CD1c-positive myeloid dendritic cell (primary cell): ENCODE results near the gene STOX2.
"Not testable (repeated sequence)": the region's sequence is repeated elsewhere in the genome, so short reads cannot be mapped to it uniquely, and the experiment has no call there.

ENCODE experiments used
- DNase-seq: peaks from one replicate; pipeline ENCODE4 v3.0.0-alpha.2; 2016; ENCODE audit errors: extremely low spot score

Gene STOX2

DNA sequence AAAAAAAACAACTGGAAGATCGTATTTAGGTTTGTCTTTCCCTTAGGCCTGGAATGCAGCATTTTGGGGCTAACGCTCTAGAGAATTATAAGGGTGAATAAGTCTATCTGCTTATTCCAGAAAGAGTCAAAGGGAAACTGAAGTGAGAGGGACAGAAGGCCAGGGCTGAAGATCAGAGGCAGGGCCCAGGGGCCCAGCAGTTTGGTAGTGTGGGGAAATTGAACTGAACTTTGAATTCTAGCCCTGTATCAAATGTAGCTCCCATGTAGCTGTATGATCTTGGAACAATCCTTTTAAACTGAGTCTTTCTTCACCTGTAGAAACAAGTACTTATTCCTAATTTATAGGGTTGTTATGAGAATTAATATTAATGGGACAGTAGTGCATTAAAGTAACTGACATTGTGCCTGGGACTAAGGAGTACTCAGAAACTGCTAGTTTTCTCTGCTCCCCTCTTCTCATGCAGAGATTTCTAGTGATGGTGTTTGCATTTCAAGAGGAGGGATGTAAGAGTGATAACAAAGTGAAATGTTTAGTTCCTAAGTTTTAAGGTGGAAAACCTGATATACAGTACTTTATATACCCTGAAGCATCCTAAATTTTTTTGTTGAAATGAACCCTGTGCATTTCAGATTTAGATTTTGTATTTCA, 30.4 kb downstream of the STOX2 start:
- no peak for DNase-seq

DNA sequence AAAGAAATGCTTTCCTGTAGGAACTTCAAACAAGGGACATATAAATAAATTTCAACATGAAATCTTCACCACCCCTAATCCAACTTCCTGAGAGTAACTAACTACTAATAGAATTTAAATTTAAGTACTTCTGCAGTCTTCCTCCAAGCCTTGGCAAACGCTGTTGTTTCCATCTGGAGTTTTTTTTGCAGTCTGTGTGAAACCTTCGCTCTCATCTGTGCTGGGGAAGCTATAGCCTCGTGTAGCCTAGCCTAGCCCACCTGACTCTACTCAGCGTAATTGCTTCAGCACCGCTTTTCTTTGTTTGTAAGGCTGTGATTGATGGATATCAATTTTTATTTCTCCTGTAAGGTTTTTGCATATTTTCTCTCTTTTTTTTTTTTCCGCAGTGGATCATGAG, 30.9 kb downstream of the STOX2 start:
- DNase-seq = no peak

DNA sequence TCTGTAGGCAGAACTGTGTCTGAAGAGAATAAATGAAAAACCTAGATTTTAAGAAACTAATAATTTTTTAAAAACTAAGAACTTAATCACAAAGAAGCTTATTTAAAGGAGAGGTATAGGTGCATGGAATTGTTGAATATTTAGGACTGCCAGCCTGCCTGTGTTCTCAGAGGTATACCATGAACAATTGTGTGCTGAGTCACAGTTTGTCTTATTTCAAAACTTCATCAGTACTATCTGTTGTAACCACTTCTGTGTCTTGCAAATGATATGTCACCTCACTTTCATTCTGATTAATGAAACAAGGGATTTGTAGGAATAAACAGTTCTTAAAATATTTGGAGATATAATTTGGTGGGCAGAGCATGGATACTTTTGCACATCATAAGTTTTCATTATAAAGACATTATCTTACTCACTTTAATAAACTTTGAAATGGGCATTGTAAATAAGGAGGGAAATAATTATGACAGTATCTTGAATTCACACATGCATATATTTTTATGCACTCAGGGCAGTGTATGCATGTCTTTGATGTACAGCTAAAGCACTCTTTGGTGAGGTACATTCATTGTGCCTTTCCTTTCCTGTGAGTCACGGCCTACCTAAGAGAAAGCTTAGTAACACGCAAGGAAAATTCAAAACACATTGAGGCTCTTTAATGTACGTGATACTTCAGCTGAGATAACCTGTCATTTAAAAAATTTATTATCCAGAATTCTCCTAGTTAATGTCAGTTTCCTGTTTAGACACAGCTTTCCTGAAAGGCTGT, 31.7 kb downstream of the STOX2 start:
- no peak for DNase-seq

DNA sequence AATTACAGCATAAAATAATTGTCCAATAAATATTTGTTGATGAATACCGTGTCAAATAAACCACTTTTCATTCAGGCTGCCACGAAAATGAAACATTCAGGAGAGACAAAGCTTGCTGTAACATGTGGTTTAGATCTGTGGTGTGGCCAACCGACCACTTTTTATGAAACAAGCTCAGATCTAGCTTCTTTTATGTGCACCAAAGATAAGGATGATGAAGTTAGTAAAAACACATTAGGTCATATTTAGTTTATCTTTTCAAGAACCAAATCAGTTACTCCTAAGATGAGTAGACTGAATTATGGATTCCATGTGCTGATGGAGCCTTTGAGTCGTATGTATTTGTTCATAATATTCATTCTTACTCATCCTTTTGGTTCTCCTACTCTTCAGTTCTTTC, 35.8 kb downstream of the STOX2 start:
- no peak for DNase-seq

DNA sequence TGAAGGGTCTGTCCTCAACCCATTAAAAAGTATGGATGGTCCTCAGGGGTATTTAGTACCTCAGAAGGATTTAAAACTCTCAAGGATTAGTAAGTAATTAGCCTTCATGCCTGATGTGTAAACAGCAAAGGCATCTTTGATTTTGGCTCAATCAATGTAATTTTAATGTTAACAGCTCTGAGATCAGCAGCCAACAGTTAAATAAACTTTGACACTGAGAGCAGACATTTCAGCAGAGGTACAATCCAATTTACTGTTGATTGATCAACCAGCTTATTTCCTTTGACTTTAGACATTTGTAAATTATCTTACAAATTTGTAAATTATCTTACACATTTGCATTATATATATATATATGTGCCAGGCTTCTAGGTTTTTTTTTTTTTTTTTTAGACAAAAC, 36.9 kb downstream of the STOX2 start:
- no peak for DNase-seq

DNA sequence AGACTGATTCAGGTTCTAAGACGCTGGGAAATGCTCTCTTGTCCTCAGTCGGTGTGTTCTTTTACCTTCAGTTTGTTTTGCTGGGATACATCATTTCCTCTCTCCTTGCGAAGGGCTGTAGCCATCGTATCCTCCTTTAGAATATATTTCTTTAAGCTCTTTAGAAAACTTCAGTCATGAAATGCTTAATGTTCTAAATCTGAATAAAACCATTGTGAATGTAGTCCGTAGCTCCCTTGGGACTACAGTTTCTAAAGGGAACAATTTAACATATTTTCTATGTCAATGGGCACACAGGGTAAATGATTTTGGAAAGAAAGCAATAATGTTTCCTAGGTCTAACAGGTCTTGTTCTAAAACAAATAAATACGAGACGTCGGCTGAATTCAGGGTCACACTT, 40.6 kb downstream of the STOX2 start:
- no peak for DNase-seq

DNA sequence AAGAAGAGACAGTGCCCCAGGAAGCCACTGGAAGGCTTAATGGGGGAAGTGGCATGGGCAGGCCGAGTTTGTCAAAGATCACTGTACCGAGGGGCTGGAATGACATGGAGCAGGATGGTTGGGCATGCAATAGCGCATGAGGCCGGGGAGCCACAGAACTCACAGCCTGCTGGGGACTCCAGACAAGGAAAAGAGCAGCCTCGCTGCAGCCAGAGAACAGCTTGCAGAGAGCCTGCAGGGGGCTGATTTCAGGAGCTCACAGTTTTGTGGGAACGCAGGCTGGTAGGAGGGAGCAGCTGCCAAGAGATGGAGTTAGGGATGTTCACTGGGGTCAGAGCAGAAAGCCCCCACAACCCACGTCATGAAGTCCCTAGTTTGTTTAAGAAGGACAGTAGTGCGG, 45.4 kb downstream of the STOX2 start:
- no peak for DNase-seq

DNA sequence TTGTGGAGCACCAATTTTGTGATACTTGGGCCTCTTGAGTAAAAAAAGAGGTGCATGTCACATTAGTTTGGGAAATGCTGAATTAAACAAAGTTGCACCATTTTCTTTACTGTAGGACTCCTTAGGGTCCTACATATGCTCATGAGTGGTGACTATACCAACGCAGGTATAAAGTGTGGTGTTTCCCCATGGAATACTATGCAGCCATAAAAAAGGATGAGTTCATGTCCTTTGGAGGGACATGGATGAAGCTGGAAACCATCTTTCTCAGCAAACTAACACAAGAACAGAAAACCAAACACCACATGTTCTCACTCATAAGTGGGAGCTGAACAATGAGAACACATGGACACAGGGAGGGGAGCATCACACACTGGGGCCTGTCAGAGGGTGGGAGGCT, 47.5 kb downstream of the STOX2 start:
- not testable (repeated sequence) for DNase-seq

DNA sequence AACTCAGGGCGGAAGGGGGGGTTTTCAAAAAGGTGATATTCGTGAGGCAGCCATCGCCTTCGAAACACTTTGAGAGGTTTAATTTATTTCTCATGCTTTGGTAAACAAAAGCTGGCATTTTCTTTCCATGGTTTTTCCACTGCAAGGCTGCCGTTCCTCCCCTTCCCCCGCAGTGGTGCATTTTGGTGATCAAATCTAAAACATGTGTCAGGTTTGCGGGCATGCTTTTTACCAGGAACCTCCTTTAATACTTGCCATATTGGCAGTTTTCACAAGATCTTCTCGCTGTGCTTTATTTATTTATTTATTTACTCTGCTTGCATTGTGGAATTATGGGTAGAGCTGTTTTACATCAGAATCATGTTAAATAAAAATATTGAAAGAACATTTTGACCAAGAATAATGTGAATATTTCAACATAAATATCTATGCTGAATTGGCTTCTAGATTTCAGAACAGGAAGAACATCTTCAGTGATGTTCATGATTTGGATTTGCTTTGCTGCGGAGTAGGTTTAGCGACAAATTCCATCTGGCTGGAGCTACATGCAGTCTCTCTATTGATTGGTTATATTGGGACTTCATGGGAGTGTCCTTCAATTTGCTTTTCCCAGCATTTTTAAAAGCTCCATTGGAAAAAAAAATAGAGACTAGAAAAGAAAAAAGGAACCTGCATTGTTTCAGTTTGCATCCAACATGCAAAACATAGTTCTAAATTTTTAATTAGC, 54.4 kb downstream of the STOX2 start:
- no peak for DNase-seq

DNA sequence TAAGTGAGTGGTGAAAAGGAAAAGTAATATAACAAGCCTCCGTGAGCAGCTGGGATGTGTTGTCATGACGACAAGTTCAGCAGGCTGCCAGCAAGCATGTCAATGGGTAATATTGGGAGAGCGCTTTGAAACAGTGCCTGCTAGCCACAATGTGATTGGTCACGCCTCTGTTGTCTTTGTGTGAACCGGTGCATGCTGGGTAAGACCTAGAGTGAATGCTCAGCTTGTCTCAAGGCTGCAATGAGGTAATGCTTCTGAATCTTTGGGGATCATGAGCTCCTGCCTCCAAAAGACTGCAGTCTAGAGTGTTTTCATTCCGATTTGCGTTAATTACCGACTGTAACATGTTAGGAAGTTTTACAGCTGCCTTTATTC, 54.9 kb downstream of the STOX2 start:
- no peak for DNase-seq

DNA sequence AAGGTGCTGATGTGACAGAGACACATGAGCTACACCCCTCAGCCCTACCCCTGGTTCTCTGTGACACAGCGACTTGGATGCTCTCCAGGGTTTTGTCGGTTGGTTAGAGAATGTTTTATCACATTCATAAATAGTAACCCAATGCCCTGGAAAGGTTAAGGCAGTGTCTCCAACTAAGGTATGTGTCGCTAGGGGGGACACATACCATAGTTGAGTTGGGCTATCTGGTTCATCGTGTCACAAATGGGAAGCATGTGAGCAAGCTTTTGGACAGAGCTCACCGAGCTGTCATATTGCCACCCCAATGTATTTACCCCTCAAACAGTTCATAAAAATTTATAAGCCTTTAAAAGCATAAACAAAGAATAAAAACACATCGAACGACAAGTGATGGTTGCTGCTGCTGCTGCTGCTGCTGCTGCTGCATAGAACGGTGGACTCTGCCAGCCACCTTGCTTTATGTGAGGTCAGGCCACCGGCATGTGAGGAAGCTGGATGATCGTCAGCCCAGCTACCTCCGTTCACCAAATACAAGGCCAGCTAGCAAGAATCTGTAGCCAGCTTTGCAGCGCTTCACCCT, 55.9 kb downstream of the STOX2 start:
- no peak for DNase-seq

DNA sequence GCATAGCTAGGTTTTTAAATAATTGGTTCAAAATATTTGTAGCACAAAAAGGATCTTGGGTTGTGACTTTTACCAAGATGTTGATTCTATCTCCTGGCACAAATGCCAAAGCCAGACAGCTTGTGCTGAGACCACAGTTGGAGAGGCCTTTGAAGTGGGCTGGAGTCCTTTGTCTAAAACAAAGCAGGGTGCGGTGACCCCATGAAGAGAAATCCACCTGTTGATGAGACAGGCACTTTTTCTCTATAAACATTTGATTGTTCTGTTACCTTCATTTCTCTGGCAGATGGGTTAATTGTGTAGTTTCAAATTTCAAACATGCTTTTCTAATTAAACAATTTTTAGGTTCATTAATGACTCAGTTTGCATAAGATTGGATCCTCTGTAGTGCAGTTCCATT, 56.7 kb downstream of the STOX2 start:
- DNase-seq = no peak

DNA sequence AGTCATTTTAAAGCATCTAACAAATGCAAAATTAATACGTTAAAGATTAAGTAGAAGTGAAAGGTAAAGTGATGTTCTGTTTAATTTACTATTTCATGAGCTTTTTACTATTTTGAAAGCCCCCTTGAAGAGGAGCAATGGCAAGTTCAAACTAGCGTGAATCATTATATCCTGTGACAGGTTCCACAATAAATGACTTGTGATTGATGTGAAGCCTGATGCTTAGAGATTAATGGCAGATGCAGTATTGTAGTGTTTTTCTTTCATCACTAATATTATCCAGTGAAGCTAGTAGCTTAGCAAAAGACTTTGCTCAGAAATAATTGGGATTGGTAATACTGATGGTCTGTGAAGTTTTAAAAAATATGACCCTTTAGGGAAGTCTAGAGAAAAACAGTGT, 57.3 kb downstream of the STOX2 start:
- DNase-seq = no peak

DNA sequence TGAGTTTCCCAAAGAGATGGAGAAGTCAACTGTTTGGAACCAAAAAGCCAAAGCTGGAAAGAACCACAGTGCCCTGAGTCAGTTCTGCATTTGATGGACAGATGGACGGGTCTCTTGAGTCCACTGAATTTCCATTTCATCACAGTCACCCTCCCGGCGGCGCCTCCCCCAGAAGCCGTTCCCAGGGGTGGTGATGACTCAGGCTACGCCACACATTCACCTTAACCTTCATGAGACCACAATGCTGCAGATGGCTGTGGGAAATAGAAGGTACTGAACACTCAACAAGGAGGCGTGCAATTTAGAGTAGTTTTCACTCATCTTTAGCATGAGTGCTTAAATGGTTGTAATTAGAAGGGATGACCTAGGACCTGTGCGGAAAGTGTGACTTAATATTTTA, 61.3 kb downstream of the STOX2 start:
- DNase-seq = no peak

DNA sequence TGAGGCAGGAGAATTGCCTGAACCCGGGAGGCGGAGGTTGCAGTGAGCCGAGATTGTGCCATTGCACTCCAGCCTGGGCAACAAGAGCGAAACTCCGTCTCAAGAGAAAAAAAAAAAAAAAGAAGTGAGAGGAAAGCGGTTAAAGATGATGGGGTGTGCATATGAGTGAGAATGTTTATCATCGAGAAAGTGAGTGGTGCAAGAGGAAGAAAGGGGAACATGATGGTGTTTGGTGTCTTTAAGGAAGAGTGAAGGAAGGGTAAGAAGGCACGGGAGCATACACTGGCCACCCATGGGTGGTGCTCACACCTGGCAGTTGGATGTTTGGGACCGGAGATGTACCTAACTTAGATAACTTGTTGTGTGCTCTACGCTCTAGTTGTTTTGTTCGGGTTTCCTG, 62.2 kb downstream of the STOX2 start:
- no peak for DNase-seq

DNA sequence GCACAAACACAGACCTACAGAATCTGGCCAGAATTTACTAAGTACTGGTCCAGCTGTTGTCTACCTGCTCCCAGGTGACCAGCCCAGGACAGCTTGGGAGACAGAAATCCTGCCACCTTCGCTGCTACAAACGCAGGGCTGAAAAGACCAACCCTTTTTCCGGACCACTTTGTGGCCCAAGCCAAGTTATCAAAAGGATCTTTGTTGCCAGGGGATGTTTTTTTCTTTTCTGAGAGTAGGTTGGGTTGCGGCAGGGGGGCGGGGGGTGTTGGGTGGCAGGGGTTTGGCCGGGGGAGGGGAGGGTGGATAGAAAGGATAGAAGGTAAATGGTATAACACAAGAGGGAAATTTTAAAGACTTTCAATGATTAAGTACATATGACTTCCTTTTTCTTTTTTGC, 63.4 kb downstream of the STOX2 start:
- no peak for DNase-seq

DNA sequence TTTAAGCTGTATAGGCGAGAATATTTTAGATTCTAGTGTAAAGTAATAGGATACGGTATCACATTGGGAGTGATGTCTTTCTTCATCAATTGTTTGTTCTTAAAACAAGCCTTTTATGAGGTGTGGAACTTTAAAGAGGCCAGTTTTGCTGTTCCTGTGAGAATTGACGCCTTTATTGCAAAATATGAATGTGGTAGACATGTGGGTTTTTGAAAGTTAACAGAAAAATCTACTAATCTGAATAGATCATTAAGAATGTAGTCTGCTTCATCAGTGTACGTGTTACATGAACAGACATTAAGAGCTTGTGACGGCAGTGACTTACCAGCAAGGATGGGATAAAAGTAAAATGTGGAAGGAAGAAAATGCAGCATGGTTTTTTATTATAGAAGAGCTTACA, 63.8 kb downstream of the STOX2 start:
- DNase-seq = no peak

DNA sequence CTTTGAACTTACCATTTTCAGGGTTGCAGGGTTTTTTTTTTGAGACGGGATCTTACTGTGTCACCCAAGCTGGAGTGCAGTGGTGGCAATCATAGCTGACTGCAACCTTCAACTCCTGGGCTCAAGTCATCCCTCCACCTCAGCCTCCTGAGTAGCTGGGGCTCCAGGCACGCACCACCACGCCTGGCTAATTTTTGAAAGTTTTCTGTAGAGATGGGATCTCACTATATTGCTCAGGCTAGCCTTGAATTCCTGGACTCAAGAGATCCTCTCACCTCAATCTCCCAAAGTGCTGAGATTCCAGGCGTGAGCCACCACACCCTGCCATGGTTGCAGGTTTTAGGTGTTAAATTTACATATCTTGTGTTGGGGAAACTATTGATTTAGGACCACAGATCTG, 64.5 kb downstream of the STOX2 start:
- no peak for DNase-seq

DNA sequence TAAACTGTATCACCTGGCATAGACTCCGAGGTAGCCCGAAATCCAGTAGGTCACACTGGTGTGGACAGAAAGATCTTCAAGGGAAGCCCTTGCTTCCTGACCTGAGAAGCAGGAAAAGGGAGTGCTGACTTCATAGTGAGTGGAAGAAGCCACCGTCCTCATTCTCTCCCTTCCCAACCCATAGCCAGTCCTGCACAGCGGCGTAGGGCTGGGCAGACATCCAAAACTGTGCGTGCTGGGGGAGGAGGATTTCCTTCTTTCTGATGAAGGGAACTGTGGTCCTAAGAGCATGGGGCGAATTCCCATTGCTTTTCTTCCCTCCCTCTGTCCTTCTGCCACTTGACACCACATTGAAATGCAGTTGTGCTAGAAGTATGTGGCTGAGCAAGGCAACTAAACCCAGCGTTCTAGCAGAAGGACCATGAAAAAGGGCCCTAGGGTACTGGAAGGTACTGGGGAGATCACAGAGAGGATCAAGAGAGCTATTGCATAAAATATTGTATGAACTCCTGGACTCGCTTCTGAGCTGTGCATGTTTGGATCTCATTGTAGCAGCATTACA, 66.9 kb downstream of the STOX2 start:
- no peak for DNase-seq

DNA sequence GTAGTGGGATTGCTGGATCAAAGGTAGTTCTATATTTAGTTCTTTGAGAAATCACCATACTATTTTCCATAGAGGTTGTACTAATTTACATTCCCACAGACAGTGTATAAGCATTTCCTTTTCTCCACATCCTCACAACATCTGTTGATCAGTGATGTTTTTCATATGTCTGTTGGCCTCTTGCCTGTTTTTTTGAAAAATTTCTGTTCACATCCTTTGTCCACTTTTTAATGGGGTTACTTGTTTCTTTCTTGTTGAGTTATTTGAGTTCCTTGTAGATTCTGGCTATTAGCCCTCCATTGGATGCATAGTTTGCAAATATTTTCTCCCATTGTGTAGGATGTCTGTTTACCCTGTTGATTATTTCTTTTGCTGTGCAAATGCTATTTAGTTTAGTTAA, 72.6 kb downstream of the STOX2 start:
- DNase-seq = no peak

DNA sequence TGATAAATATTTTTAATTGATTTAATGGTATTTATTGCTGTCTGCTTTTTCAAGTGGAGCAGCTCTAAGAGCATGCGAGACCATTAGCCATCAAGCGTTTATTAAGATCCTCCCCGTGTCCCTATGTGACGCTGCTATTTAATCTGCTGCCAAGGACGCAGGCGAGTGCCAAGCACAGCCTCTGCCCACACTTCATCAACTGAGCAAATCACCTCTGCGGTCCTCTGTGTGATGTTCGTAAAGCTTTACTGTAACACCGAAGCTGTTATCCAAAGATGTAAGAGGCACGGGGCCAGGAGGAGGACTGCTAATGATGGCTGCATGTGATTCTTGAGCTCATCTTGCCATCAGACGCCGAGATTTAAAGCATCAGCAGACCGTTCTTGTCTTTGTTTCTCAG, 79.5 kb downstream of the STOX2 start:
- DNase-seq = no peak

DNA sequence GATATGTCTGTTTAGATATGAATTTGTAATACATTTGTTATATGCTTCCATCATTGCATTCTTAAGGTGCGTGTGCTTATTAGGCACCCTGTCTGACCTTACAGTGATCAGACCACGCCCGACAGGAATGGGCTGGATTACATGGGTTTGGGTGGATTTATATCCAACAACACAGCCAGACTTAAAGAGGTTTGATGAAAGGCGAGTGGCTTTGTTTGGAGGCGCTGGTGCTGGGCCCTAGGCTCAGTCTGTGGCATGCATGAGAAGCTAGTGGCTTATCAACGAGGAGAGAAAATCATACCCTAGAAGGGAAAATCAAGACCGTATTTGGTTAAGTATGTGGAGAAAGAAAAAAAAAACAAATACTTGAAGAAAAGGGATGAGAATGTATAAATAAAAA, 80.7 kb downstream of the STOX2 start:
- DNase-seq = no peak
